Right ventricle myocardium superior (tissue), 1 donor: ENCODE results near the gene POU2AF1. TPM values are rescaled to one million over a fixed set of nuclear protein-coding genes. Genes with fewer than 3 reads are reported as not detected.

Experiments used
- ATAC-seq: fragments of 200-7000 bp; cut with Tn5 transposase; one replicate; pipeline ENCODE4 v1.9.1; 2020; ENCODE audit warnings: mild to moderate bottlenecking; ENCODE audit not compliant: poor library complexity
- DNase-seq: peaks from one replicate; pipeline ENCODE4 v3.0.0-alpha.2; 2020
- intact Hi-C: fragments of 100-400 bp; cut with DNase I; formaldehyde crosslinking; loops from one replicate; pipeline ENCODE4 v1.11.2; 2022
- total RNA-seq: library from RNA; stranded (reverse); fragmentation: NEBNext Ultra II Directional; extraction: Animal tissue kit (Norgen Biotek cat#: 25700); gene quantifications from one replicate; pipeline ENCODE4 v1.2.1, GENCODE V29; 2021
- donor health status: DM: no; HTN: yes; CAD: no; lungs with severe emphysema.

Gene POU2AF1
- total RNA-seq, 1 donor from 2014 or later: 0.27 TPM

DNA sequence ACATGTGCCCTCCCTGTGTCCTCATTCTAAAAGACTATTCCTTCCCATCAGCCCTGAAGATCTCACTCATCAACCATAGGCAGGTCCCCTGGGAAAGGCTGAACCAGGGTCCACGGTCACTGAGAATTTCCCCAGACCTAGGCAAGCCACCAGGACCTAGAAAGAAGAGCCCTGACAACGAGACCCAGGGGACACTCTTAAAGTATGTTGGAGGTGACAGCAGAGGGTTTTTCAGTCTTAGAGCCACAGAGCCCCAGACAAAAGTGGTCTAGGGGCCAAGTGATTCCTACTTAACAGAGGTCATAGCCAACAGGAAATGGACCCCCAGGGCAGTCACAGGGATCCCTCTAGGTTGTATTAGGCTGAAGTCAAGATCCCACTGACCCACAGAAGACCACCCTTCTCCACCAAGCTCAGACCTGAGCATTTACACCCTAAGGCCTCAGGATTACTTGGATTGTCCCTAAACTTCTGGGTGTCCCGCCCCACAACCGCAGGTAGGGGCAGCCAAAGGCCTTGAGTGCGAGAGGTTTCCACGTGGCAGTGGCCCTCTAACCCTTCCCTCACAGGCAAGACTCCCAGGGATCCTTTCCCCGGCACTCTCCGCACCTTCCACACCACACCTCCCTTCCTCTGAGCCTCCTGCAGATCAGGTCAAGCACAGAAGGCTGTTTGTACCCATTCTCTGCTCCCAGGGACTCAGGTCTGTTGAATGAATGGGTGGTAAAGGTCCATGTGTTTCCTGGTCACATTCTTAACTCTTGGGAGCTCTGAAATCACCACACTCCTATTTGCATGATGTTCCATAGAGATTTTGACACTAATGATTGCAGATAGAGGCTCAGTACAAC lies 12.3 kb downstream of the POU2AF1 start:
- intact Hi-C loops: no loop called here

GRCh38 chr11:111365722-111366559 lies 13.1 kb downstream of the POU2AF1 start:
- ATAC-seq (no peak), DNase-seq (no peak)
- intact Hi-C loops: no loop called here

More for the DNA sequence above, 12.3 kb downstream of the POU2AF1 start:
- ATAC-seq (no peak), DNase-seq (no peak)

- intact Hi-C loops: no loop called here
- DNase-seq (no peak), ATAC-seq (no peak)
Observed at GRCh38 chr11:111364503-111364902, 14.6 kb downstream of the POU2AF1 start.

DNA sequence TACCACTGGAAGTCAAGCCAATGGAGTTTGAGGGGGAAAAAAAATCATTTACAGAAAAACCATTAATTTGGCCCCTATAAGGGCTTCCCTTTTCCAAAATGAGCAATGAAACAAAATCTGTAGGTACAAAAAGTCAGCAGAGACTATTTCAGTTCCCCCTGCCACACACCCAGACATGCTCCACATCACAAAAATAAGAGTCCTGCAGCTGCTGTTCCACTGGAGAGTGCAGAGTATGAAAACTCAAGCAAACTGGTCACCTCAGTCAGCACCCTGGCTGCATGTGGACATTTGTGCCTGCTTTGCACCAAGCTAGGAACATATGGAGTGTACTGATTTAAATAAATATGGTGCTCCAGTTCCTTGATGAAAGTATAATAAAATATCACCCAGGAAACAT lies 15.1 kb downstream of the POU2AF1 start:
- DNase-seq (no peak), ATAC-seq (no peak)
- intact Hi-C loops: no loop called here

GRCh38 chr11:111362887-111363411 lies 16.1 kb downstream of the POU2AF1 start:
- ATAC-seq (no peak), DNase-seq (no peak)
- intact Hi-C loops: no loop called here

- intact Hi-C loops: no loop called here
- ATAC-seq (no peak), DNase-seq (no peak)
Observed at GRCh38 chr11:111361874-111362273, 17.2 kb downstream of the POU2AF1 start.

- intact Hi-C loops: no loop called here
- DNase-seq: no peak
Observed at GRCh38 chr11:111361052-111361801, 17.8 kb downstream of the POU2AF1 start.

GRCh38 chr11:111360150-111361043 lies 18.7 kb downstream of the POU2AF1 start:
- intact Hi-C loops: no loop called here
- DNase-seq (no peak), ATAC-seq (peak; percentile 59)

More at GRCh38 chr11:111361052-111361801, 17.8 kb downstream of the POU2AF1 start:
- ATAC-seq: no peak

- DNase-seq: no peak
- intact Hi-C loops: no loop called here
- ATAC-seq: no peak
Observed at GRCh38 chr11:111359223-111360149, 19.6 kb downstream of the POU2AF1 start.

- no peak for ATAC-seq
- no peak for DNase-seq
- intact Hi-C loops: no loop called here
Observed at GRCh38 chr11:111358038-111359001, 20.8 kb downstream of the POU2AF1 start.

GRCh38 chr11:111357150-111358037 lies 21.7 kb downstream of the POU2AF1 start:
- intact Hi-C loops: no loop called here
- DNase-seq (no peak), ATAC-seq (no peak)

- DNase-seq: no peak
- no peak for ATAC-seq
- intact Hi-C loops: no loop called here
Observed at GRCh38 chr11:111356660-111357048, 22.4 kb downstream of the POU2AF1 start.

GRCh38 chr11:111355956-111356659 lies 23.0 kb downstream of the POU2AF1 start:
- ATAC-seq (no peak), DNase-seq (no peak)
- intact Hi-C loops: no loop called here

GRCh38 chr11:111355101-111355500 lies 24.0 kb downstream of the POU2AF1 start:
- no peak for DNase-seq
- no peak for ATAC-seq
- intact Hi-C loops: no loop called here

DNA sequence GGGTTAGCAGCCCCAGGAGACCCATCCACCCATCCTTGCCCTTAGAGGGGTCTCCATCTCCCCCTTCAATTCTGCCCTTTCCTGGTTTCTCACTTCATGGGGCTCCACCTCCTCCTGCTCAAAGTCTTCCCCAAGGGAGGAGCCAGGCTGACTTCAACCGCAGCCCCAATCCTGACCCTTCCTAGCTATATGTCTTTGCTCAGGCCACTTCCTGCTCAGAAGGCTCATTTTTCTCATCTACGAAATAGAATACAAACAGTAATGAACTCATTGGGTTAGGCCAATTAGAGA lies 24.5 kb downstream of the POU2AF1 start:
- no peak for DNase-seq
- no peak for ATAC-seq
- intact Hi-C loops: no loop called here
